Prostate gland (tissue), 2 donors: ENCODE measurements around the gene C1orf50. TPM values are rescaled to one million over a fixed set of nuclear protein-coding genes. Genes with fewer than 3 reads are reported as not detected.

Experiments
- DNase-seq: peaks from one replicate; pipeline ENCODE4 v3.0.0-alpha.2; 2019; ENCODE audit warnings: low spot score
- H3K27ac ChIP-seq, 2 donors: fragments of 200-600 bp; sonication (generic); 2 replicates each; pipeline ENCODE4 v1.5.1; 2017 to 2019
- H3K27me3 ChIP-seq: fragments of 200-600 bp; sonication (generic); replicated peaks from 2 replicates; pipeline ENCODE4 v1.5.1; 2019; ENCODE audit not compliant: insufficient read depth
- H3K36me3 ChIP-seq, 2 donors: fragments of 200-600 bp; sonication (generic); 1 replicate in 1 of 2; 2 replicates in 1 of 2; pipeline versions ENCODE4 v1.5.1 to v1.8.1; 2017 to 2019
- H3K4me1 ChIP-seq: fragments of 200-600 bp; sonication (generic); replicated peaks from 2 replicates; pipeline ENCODE4 v1.5.1; 2019
- H3K4me3 ChIP-seq, 2 donors: fragments of 200-600 bp; sonication (generic); 2 replicates each; pipeline ENCODE4 v1.5.1; 2017 to 2019
- H3K9me3 ChIP-seq: fragments of 200-600 bp; sonication (generic); 2 replicates; pipeline ENCODE4 v1.5.1; 2017
- CTCF ChIP-seq, 4 experiments: fragments of 200-600 bp in 2 of 4; fragments of 450-650 bp in 2 of 4; sonication (generic) in 2 of 4; IDR thresholded peaks; 1 replicate in 3 of 4; 2 replicates in 1 of 4; pipeline ENCODE4 v1.5.1; 2016 to 2019; ENCODE audit warnings: antibody characterized with exemption in 4 of 4, mild to moderate bottlenecking in 2 of 4, moderate library complexity in 2 of 4
- POLR2A ChIP-seq: fragments of 450-650 bp; IDR thresholded peaks from one replicate; pipeline ENCODE4 v1.6.1; 2016; ENCODE audit warnings: antibody characterized with exemption, mild to moderate bottlenecking
- POLR2AphosphoS5 ChIP-seq: sonication (generic); formaldehyde crosslinking; IDR thresholded peaks from one replicate; pipeline ENCODE4 v1.6.1; 2017; ENCODE audit warnings: antibody characterized with exemption
- WGBS: methylation state at CpG from one replicate; pipeline ENCODE4 v1.1.5; 2018; 5-methylcytosine and 5-hydroxymethylcytosine counted together
- intact Hi-C: fragments of 100-400 bp; cut with DNase I; formaldehyde crosslinking; loops from one replicate; pipeline ENCODE4 v1.14.2; 2022
- total RNA-seq, 2 donors: library from RNA; depleted of rRNA; stranded (reverse); fragments of >200 nt; gene quantifications; one replicate each; pipeline ENCODE4 v1.1.0, GENCODE V29; 2016

C1orf50 gene
- total RNA-seq, 2 donors from 2014 or later: 3.3 to 3.6 TPM

- no peak overlapping the region for H3K4me3 ChIP-seq
- TF ChIP-seq POLR2A: no peak
- no peak for TF ChIP-seq POLR2AphosphoS5
- no peak for TF ChIP-seq CTCF (IDR thresholded peaks at IDR 0.05)
- H3K27me3 ChIP-seq: no peaks in the 10 kb centered on the region
- intact Hi-C loops: no loop called here
- H3K9me3 ChIP-seq: no peaks in the 10 kb centered on the region
- DNase-seq: no peak
- 69% methylated on average over 10 of the region's 10 CpGs for WGBS
- H3K4me1 ChIP-seq: no peaks in the 10 kb centered on the region
- no peaks in the 10 kb centered on the region for H3K36me3 ChIP-seq
- no peak overlapping the region for H3K27ac ChIP-seq
Observed at GRCh38 chr1:42825036-42825851, 58.2 kb downstream of the C1orf50 start.

Other genes with a start within 250 kb of the C1orf50 start
- gene PPIH, start 108.8 kb upstream of the C1orf50 start, total RNA-seq: 10 to 100 TPM; 31.9 to 39.4 TPM
- gene YBX1, start 84.8 kb upstream of the C1orf50 start, total RNA-seq: 100 to 1,000 TPM; 325 to 406 TPM
- 1 to 10 TPM; 1.1 to 1.5 TPM for gene CLDN19, start 27.0 kb upstream of the C1orf50 start, total RNA-seq
- gene P3H1, start 221 bp upstream of the C1orf50 start, total RNA-seq: 10 to 100 TPM; 21.0 to 52.1 TPM
- under 1 TPM; 0.14 to 0.62 TPM for gene TMEM269, start 17.7 kb downstream of the C1orf50 start, total RNA-seq
- gene ERMAP, start 49.9 kb downstream of the C1orf50 start, total RNA-seq: 10 to 100 TPM; 14.3 to 15.5 TPM
- gene SVBP, start 50.1 kb downstream of the C1orf50 start, total RNA-seq: 10 to 100 TPM; 15.0 to 42.5 TPM
- gene ZNF691, start 79.4 kb downstream of the C1orf50 start, total RNA-seq: 10 to 100 TPM; 16.0 to 19.5 TPM
- 100 to 1,000 TPM in 1 of 2 donors, 10 to 100 TPM in 1; 83.9 to 159 TPM for gene SLC2A1, start 191.6 kb downstream of the C1orf50 start, total RNA-seq